SK-N-SH treated with all-trans-retinoic acid at 6 μM for 48 hours (cell line): ENCODE data around the gene ARMH4.
A peak's percentile ranks its signal among the peaks of the same experiment; 100 is the strongest.

ENCODE experiments used
- ATAC-seq: fragments of 200-7000 bp; cut with Tn5 transposase; 3 replicates; pipeline ENCODE4 v1.9.1; 2020; ENCODE audit warnings: mild to moderate bottlenecking, moderate library complexity
- ARNTL ChIP-seq: fragments of 450-650 bp; formaldehyde crosslinking; IDR thresholded peaks from 2 replicates; pipeline ENCODE4 v1.5.0; 2020; ENCODE audit warnings: low read depth, mild to moderate bottlenecking, moderate library complexity, borderline replicate concordance
- BACH2 ChIP-seq: fragments of 250-450 bp; sonication (Bioruptor Pico); IDR thresholded peaks from 2 replicates; pipeline ENCODE4 v1.9.0; 2021; ENCODE audit warnings: mild to moderate bottlenecking, borderline replicate concordance
- CSDC2 ChIP-seq: fragments of 250-450 bp; sonication (Bioruptor Pico); IDR thresholded peaks from 2 replicates; pipeline ENCODE4 v1.5.0; 2020; ENCODE audit warnings: mild to moderate bottlenecking, moderate library complexity
- ESRRG ChIP-seq: fragments of 250-450 bp; sonication (Bioruptor Pico); IDR thresholded peaks from 2 replicates; pipeline ENCODE4 v1.6.1; 2021; ENCODE audit warnings: mild to moderate bottlenecking
- OSR1 ChIP-seq: fragments of 250-450 bp; sonication (Bioruptor Pico); IDR thresholded peaks from 2 replicates; pipeline ENCODE4 v1.8.0; 2022; ENCODE audit warnings: moderate library complexity, mild to moderate bottlenecking, inconsistent platforms
- RARB ChIP-seq: fragments of 250-450 bp; sonication (Bioruptor Pico); IDR thresholded peaks from 2 replicates; pipeline ENCODE4 v1.8.0; 2021; ENCODE audit warnings: mild to moderate bottlenecking, moderate library complexity
- SNAI2 ChIP-seq: fragments of 250-450 bp; sonication (Bioruptor Pico); IDR thresholded peaks from 2 replicates; pipeline ENCODE4 v1.5.0; 2020; ENCODE audit warnings: mild to moderate bottlenecking, moderate library complexity
- TCF4 ChIP-seq: fragments of 250-450 bp; sonication (Bioruptor Pico); IDR thresholded peaks from 2 replicates; pipeline ENCODE4 v1.8.0; 2021; ENCODE audit warnings: mild to moderate bottlenecking, moderate library complexity, borderline replicate concordance
- TOX ChIP-seq: fragments of 250-450 bp; sonication (Bioruptor Pico); IDR thresholded peaks from 2 replicates; pipeline ENCODE4 v1.8.0; 2021; ENCODE audit warnings: mild to moderate bottlenecking, moderate library complexity, borderline replicate concordance
- ZC3H10 ChIP-seq: fragments of 250-450 bp; sonication (Bioruptor Pico); IDR thresholded peaks from 2 replicates; pipeline ENCODE4 v1.5.1; 2021; ENCODE audit warnings: mild to moderate bottlenecking, moderate library complexity
- ZFP3 ChIP-seq: fragments of 250-450 bp; sonication (Bioruptor Pico); IDR thresholded peaks from 2 replicates; pipeline ENCODE4 v1.5.0; 2020; ENCODE audit warnings: mild to moderate bottlenecking, moderate library complexity
- ZFP30 ChIP-seq: fragments of 450-650 bp; formaldehyde crosslinking; IDR thresholded peaks from 2 replicates; pipeline ENCODE4 v1.5.0; 2022; ENCODE audit warnings: mild to moderate bottlenecking, moderate library complexity
- ZNF565 ChIP-seq: fragments of 450-650 bp; formaldehyde crosslinking; conservative IDR thresholded peaks from 2 replicates; pipeline ENCODE4 v1.5.0; 2020; ENCODE audit warnings: low read depth, mild to moderate bottlenecking, moderate library complexity
- ZNF70 ChIP-seq: fragments of 450-650 bp; formaldehyde crosslinking; IDR thresholded peaks from 2 replicates; pipeline ENCODE4 v1.5.0; 2020; ENCODE audit warnings: mild to moderate bottlenecking, moderate library complexity
- ZNF8 ChIP-seq: fragments of 450-650 bp; formaldehyde crosslinking; IDR thresholded peaks from 2 replicates; pipeline ENCODE4 v1.5.0; 2020; ENCODE audit warnings: mild to moderate bottlenecking, moderate library complexity
- TF ChIP-seq, protein P1 (sequence below): fragments of 250-450 bp; sonication (Bioruptor Pico); IDR thresholded peaks from 2 replicates; pipeline ENCODE4 v1.5.1; 2021; ENCODE audit warnings: mild to moderate bottlenecking, moderate library complexity
- TF ChIP-seq, protein P2 (sequence below): fragments of 250-450 bp; sonication (Bioruptor Pico); IDR thresholded peaks from 2 replicates; pipeline ENCODE4 v1.8.0; 2020; ENCODE audit warnings: mild to moderate bottlenecking, moderate library complexity, borderline replicate concordance
- TF ChIP-seq, protein P3 (sequence below): fragments of 250-450 bp; sonication (Bioruptor Pico); IDR thresholded peaks from 2 replicates; pipeline ENCODE4 v1.8.0; 2021; ENCODE audit warnings: low read depth, mild to moderate bottlenecking, moderate library complexity, borderline replicate concordance
- TF ChIP-seq, protein P4 (sequence below): fragments of 250-450 bp; sonication (Bioruptor Pico); IDR thresholded peaks from 2 replicates; pipeline ENCODE4 v1.5.1; 2020; ENCODE audit warnings: low read depth, mild to moderate bottlenecking, moderate library complexity

ARMH4 gene

DNA sequence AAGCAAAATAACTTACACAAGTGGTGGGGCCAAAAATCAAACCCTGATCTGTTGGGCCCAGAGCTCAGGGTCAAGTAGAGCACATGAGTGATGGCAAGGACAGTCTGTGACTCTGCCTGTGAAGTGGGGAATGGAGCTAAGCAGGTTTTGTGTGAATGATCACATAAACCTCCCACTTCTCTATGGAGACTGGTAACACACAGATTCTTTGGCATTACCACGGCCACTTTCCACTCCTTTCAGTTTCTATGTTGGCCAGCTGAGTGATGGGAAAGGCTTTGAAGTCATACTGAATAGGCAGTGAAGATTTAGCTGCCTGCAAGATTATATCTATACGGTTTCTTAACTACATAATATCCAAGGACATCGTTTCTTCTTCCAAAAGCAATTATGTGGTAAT lies 97.9 kb downstream of the ARMH4 start:
- ATAC-seq, result no peak
- TF ChIP-seq ZFP30, result no peak
- TF ChIP-seq TOX (CRISPR knock-in tag), result no peak
- TF ChIP-seq, protein P1, sequence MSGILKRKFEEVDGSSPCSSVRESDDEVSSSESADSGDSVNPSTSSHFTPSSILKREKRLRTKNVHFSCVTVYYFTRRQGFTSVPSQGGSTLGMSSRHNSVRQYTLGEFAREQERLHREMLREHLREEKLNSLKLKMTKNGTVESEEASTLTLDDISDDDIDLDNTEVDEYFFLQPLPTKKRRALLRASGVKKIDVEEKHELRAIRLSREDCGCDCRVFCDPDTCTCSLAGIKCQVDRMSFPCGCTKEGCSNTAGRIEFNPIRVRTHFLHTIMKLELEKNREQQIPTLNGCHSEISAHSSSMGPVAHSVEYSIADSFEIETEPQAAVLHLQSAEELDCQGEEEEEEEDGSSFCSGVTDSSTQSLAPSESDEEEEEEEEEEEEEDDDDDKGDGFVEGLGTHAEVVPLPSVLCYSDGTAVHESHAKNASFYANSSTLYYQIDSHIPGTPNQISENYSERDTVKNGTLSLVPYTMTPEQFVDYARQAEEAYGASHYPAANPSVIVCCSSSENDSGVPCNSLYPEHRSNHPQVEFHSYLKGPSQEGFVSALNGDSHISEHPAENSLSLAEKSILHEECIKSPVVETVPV, result no peak
- TF ChIP-seq, protein P2, sequence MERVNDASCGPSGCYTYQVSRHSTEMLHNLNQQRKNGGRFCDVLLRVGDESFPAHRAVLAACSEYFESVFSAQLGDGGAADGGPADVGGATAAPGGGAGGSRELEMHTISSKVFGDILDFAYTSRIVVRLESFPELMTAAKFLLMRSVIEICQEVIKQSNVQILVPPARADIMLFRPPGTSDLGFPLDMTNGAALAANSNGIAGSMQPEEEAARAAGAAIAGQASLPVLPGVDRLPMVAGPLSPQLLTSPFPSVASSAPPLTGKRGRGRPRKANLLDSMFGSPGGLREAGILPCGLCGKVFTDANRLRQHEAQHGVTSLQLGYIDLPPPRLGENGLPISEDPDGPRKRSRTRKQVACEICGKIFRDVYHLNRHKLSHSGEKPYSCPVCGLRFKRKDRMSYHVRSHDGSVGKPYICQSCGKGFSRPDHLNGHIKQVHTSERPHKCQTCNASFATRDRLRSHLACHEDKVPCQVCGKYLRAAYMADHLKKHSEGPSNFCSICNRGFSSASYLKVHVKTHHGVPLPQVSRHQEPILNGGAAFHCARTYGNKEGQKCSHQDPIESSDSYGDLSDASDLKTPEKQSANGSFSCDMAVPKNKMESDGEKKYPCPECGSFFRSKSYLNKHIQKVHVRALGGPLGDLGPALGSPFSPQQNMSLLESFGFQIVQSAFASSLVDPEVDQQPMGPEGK, result no peak
- no peak for TF ChIP-seq OSR1 (CRISPR knock-in tag)
- no peak for TF ChIP-seq CSDC2 (CRISPR knock-in tag)
- no peak for TF ChIP-seq ZC3H10 (CRISPR knock-in tag)
- no peak for TF ChIP-seq SNAI2 (CRISPR knock-in tag)
- TF ChIP-seq ZFP3, result no peak
- no peak for TF ChIP-seq RARB
- no peak for TF ChIP-seq ZNF8 (CRISPR knock-in tag)

DNA sequence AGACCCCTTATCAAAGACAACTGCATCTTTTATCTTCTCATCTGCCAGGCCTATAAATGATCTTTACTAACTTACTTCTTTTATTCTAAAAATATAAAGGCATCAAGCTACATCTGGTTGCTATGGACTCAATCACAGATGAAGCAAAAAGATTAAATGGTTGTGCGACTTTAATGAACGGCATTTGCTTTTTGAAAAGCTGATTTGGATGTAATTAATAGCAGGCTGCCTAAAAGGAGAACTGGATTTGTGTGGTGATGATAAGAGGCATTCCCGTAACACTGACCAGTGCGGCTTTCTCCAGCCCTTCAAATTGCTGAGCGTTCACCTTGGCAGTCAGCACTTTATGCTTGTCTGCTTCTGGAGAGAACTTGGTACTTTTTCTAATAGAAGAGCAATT lies 103.8 kb downstream of the ARMH4 start:
- no peak for TF ChIP-seq RARB
- TF ChIP-seq TCF4 (CRISPR knock-in tag), result peak; percentile 64; the same call in 1 of the 2 replicates
- TF ChIP-seq, protein P3, sequence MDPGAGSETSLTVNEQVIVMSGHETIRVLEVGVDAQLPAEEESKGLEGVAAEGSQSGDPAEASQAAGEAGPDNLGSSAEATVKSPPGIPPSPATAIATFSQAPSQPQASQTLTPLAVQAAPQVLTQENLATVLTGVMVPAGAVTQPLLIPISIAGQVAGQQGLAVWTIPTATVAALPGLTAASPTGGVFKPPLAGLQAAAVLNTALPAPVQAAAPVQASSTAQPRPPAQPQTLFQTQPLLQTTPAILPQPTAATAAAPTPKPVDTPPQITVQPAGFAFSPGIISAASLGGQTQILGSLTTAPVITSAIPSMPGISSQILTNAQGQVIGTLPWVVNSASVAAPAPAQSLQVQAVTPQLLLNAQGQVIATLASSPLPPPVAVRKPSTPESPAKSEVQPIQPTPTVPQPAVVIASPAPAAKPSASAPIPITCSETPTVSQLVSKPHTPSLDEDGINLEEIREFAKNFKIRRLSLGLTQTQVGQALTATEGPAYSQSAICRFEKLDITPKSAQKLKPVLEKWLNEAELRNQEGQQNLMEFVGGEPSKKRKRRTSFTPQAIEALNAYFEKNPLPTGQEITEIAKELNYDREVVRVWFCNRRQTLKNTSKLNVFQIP (CRISPR knock-in tag), result no peak
- TF ChIP-seq ZC3H10 (CRISPR knock-in tag), result no peak
- TF ChIP-seq, protein P2, result no peak
- TF ChIP-seq ARNTL (CRISPR knock-in tag), result no peak
- TF ChIP-seq BACH2, result no peak
- ATAC-seq, result no peak

DNA sequence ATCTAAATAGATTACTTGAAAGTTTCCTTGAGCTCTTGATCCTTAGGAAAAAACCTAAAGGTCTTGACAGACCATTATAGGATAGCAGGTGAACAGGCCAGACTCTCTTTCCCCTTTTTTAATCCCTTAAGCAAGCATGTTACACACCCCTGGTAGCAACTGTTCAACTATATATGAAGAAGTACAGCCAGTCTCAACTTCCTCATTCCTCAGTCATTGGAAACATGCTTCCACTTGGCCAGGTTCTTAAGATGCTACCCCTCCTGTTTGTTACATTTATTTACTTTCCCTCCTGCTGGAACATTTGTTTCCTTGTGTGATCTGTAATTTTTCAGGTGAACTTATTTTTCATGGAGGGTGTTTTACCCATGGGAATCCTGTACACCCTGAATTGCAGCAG lies 124.1 kb downstream of the ARMH4 start:
- TF ChIP-seq CSDC2 (CRISPR knock-in tag) (no peak), ESRRG (no peak), ZNF565 (no peak), ZNF70 (CRISPR knock-in tag) (no peak), RARB (no peak), ARNTL (CRISPR knock-in tag) (no peak), ZNF8 (CRISPR knock-in tag) (no peak), ZC3H10 (CRISPR knock-in tag) (no peak), TOX (CRISPR knock-in tag) (no peak), OSR1 (CRISPR knock-in tag) (no peak)
- TF ChIP-seq, protein P1, result no peak
- TF ChIP-seq, protein P4, sequence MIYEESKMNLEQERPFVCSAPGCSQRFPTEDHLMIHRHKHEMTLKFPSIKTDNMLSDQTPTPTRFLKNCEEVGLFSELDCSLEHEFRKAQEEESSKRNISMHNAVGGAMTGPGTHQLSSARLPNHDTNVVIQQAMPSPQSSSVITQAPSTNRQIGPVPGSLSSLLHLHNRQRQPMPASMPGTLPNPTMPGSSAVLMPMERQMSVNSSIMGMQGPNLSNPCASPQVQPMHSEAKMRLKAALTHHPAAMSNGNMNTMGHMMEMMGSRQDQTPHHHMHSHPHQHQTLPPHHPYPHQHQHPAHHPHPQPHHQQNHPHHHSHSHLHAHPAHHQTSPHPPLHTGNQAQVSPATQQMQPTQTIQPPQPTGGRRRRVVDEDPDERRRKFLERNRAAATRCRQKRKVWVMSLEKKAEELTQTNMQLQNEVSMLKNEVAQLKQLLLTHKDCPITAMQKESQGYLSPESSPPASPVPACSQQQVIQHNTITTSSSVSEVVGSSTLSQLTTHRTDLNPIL (CRISPR knock-in tag), result no peak
- TF ChIP-seq, protein P2, result no peak
- ATAC-seq, result no peak
